HEK293 (cell line): ENCODE measurements around the gene MCM10.

Source experiments
- CTCF ChIA-PET: fragments of 350-600 bp; formaldehyde crosslinking; extraction: SDS; loops from one replicate; lab custom pipeline; 2021; ENCODE audit warnings: antibody characterized with exemption; lab: Yijun Ruan, JAX
- POLR2A ChIA-PET: fragments of 300-600 bp; formaldehyde crosslinking; extraction: SDS; loops from one replicate; lab custom pipeline; 2020; ENCODE audit warnings: antibody characterized with exemption, inconsistent platforms; lab: Yijun Ruan, JAX
- H3K27ac ChIP-seq: fragments of 200-500 bp; sonication (Bioruptor generic); 2 replicates; pipeline ENCODE4 v1.5.1; 2014; ENCODE audit warnings: low read depth, low read length, control low read depth, inconsistent platforms; ENCODE audit errors: extremely low read depth
- H3K36me3 ChIP-seq, 2 experiments: fragments of 200-500 bp in 1 of 2; sonication (Bioruptor generic) in 1 of 2; 1 replicate in 1 of 2; 2 replicates in 1 of 2; pipeline ENCODE4 v1.5.1; 2014 to 2017; ENCODE audit warnings: inconsistent platforms in 2 of 2, low read length in 2 of 2; ENCODE audit not compliant: control insufficient read depth in 2 of 2, insufficient read depth in 1 of 2
- H3K4me1 ChIP-seq: fragments of 200-500 bp; sonication (Bioruptor generic); 2 replicates; pipeline ENCODE4 v1.5.1; 2014; ENCODE audit warnings: mild to moderate bottlenecking, low read length, inconsistent platforms; ENCODE audit not compliant: control insufficient read depth, insufficient read depth
- H3K4me3 ChIP-seq: 2 replicates; pipeline ENCODE4 v1.5.1; 2011; ENCODE audit warnings: low read depth, mild to moderate bottlenecking, control low read depth, low read length, moderate library complexity
- H3K9me3 ChIP-seq: fragments of 200-500 bp; sonication (Bioruptor generic); 2 replicates; pipeline ENCODE4 v1.5.1; 2014; ENCODE audit warnings: low read depth, low read length, inconsistent platforms; ENCODE audit not compliant: control insufficient read depth, insufficient read depth
- HOXC10 ChIP-seq: sonication (generic); formaldehyde crosslinking; IDR thresholded peaks from 2 replicates; pipeline ENCODE4 v1.8.1; 2023; ENCODE audit warnings: mild to moderate bottlenecking, missing genetic modification reagents
- IKZF3 ChIP-seq: fragments of 450-650 bp; IDR thresholded peaks from 2 replicates; pipeline ENCODE4 v1.5.0; 2018; ENCODE audit warnings: missing biosample characterization, mild to moderate bottlenecking, missing genetic modification characterization, moderate library complexity
- KLF10 ChIP-seq: fragments of 450-650 bp; IDR thresholded peaks from 2 replicates; pipeline ENCODE4 v1.5.1; 2018; ENCODE audit warnings: missing biosample characterization, mild to moderate bottlenecking, missing genetic modification characterization
- KLF9 ChIP-seq: fragments of 450-650 bp; formaldehyde crosslinking; IDR thresholded peaks from 2 replicates; pipeline ENCODE4 v1.5.1; 2016; ENCODE audit warnings: missing biosample characterization, missing genetic modification characterization, low read depth
- OSR2 ChIP-seq: fragments of 450-650 bp; formaldehyde crosslinking; IDR thresholded peaks from 2 replicates; pipeline ENCODE4 v1.5.1; 2016; ENCODE audit warnings: missing biosample characterization, missing genetic modification characterization
- PRDM1 ChIP-seq: fragments of 450-650 bp; formaldehyde crosslinking; IDR thresholded peaks from 2 replicates; pipeline ENCODE4; 2016; ENCODE audit warnings: missing biosample characterization, missing genetic modification characterization
- SP3 ChIP-seq: fragments of 450-650 bp; formaldehyde crosslinking; IDR thresholded peaks from 2 replicates; pipeline ENCODE4 v1.5.1; 2016; ENCODE audit warnings: missing biosample characterization, missing genetic modification characterization
- ZNF121 ChIP-seq: fragments of 450-650 bp; formaldehyde crosslinking; IDR thresholded peaks from 2 replicates; pipeline ENCODE4 v1.5.1; 2016; ENCODE audit warnings: missing biosample characterization, missing genetic modification characterization
- ZNF146 ChIP-seq: fragments of 450-650 bp; formaldehyde crosslinking; IDR thresholded peaks from 2 replicates; pipeline ENCODE4 v1.5.1; 2016; ENCODE audit warnings: missing biosample characterization, missing genetic modification characterization
- ZNF157 ChIP-seq: fragments of 450-650 bp; formaldehyde crosslinking; IDR thresholded peaks from 2 replicates; pipeline ENCODE4 v1.5.1; 2016; ENCODE audit warnings: missing biosample characterization, missing genetic modification characterization
- ZNF175 ChIP-seq: fragments of 450-650 bp; formaldehyde crosslinking; IDR thresholded peaks from 2 replicates; pipeline ENCODE4 v1.5.1; 2016; ENCODE audit warnings: missing biosample characterization, missing genetic modification characterization
- ZNF433 ChIP-seq: fragments of 450-650 bp; formaldehyde crosslinking; IDR thresholded peaks from 2 replicates; pipeline ENCODE4 v1.5.1; 2016; ENCODE audit warnings: missing biosample characterization, missing genetic modification characterization, low read depth
- TF ChIP-seq, protein P1 (sequence below): fragments of 450-650 bp; formaldehyde crosslinking; IDR thresholded peaks from 2 replicates; pipeline ENCODE4 v1.5.1; 2017; ENCODE audit warnings: missing biosample characterization, missing genetic modification characterization
- TF ChIP-seq, protein P2 (sequence below): fragments of 450-650 bp; formaldehyde crosslinking; IDR thresholded peaks from 2 replicates; pipeline ENCODE4 v1.5.1; 2016; ENCODE audit warnings: missing biosample characterization, missing genetic modification characterization
- TF ChIP-seq, protein P3 (sequence below): fragments of 450-650 bp; formaldehyde crosslinking; IDR thresholded peaks from 2 replicates; pipeline ENCODE4 v1.5.1; 2017; ENCODE audit warnings: missing biosample characterization, mild to moderate bottlenecking, missing genetic modification characterization, moderate library complexity
- TF ChIP-seq, protein P4 (sequence below): sonication (generic); formaldehyde crosslinking; IDR thresholded peaks from 2 replicates; pipeline ENCODE4 v1.8.1; 2022; ENCODE audit warnings: mild to moderate bottlenecking, moderate library complexity, missing genetic modification reagents
- TF ChIP-seq, protein P5 (sequence below): fragments of 450-650 bp; formaldehyde crosslinking; IDR thresholded peaks from 2 replicates; pipeline ENCODE4 v1.5.1; 2016; ENCODE audit warnings: missing biosample characterization, missing genetic modification characterization, borderline replicate concordance

The MCM10 gene

DNA sequence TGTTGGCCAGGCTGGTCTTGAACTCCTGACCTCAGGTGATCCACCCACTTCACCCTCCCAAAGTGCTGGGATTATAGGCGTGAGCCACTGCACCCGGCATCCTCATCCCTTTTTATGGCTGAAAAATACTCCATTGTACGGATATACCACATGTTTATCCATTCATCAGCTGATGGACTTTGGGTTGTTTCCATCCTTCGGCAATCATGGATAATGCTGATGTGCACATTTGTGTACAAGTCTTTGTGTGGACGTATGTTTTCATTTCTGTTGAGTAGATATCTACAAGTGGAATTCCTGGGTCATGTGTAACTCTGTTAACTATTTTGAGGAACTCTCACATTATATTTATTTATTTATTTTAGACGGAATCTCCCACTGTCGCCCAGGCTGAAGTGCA lies 78.6 kb downstream of the MCM10 start (continued):
- TF ChIP-seq, protein P1, sequence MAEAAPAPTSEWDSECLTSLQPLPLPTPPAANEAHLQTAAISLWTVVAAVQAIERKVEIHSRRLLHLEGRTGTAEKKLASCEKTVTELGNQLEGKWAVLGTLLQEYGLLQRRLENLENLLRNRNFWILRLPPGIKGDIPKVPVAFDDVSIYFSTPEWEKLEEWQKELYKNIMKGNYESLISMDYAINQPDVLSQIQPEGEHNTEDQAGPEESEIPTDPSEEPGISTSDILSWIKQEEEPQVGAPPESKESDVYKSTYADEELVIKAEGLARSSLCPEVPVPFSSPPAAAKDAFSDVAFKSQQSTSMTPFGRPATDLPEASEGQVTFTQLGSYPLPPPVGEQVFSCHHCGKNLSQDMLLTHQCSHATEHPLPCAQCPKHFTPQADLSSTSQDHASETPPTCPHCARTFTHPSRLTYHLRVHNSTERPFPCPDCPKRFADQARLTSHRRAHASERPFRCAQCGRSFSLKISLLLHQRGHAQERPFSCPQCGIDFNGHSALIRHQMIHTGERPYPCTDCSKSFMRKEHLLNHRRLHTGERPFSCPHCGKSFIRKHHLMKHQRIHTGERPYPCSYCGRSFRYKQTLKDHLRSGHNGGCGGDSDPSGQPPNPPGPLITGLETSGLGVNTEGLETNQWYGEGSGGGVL (tag by site-specific recombination), result no peak
- TF ChIP-seq ZNF157 (tag by site-specific recombination) (no peak), OSR2 (tag by site-specific recombination) (no peak), HOXC10 (CRISPR knock-in tag) (no peak), SP3 (tag by site-specific recombination) (no peak), KLF10 (tag by site-specific recombination) (no peak), ZNF121 (tag by site-specific recombination) (no peak)
- TF ChIP-seq, protein P2, sequence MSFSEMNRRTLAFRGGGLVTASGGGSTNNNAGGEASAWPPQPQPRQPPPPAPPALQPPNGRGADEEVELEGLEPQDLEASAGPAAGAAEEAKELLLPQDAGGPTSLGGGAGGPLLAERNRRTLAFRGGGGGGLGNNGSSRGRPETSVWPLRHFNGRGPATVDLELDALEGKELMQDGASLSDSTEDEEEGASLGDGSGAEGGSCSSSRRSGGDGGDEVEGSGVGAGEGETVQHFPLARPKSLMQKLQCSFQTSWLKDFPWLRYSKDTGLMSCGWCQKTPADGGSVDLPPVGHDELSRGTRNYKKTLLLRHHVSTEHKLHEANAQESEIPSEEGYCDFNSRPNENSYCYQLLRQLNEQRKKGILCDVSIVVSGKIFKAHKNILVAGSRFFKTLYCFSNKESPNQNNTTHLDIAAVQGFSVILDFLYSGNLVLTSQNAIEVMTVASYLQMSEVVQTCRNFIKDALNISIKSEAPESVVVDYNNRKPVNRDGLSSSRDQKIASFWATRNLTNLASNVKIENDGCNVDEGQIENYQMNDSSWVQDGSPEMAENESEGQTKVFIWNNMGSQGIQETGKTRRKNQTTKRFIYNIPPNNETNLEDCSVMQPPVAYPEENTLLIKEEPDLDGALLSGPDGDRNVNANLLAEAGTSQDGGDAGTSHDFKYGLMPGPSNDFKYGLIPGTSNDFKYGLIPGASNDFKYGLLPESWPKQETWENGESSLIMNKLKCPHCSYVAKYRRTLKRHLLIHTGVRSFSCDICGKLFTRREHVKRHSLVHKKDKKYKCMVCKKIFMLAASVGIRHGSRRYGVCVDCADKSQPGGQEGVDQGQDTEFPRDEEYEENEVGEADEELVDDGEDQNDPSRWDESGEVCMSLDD (tag by site-specific recombination), result no peak
- TF ChIP-seq, protein P3, sequence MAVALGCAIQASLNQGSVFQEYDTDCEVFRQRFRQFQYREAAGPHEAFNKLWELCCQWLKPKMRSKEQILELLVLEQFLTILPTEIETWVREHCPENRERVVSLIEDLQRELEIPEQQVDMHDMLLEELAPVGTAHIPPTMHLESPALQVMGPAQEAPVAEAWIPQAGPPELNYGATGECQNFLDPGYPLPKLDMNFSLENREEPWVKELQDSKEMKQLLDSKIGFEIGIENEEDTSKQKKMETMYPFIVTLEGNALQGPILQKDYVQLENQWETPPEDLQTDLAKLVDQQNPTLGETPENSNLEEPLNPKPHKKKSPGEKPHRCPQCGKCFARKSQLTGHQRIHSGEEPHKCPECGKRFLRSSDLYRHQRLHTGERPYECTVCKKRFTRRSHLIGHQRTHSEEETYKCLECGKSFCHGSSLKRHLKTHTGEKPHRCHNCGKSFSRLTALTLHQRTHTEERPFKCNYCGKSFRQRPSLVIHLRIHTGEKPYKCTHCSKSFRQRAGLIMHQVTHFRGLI, result no peak

DNA sequence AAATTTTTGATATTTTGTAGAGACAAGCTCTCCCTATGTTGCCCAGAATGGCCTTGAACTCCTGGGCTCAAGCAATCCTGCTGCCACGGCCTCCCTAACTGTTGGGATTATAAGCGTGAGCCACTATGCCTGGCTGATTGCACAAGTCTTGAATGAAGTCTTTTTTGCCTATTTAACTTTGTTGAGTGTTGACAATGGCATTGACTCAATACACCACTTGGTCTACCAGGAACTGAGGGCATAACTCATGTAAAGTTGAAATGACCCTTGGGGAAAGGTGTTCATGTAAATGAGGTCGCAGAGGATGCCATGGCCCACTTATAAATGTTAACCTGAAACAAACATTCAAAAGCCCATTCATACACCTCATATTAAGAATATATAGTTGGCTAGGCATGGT lies 80.3 kb downstream of the MCM10 start:
- POLR2A ChIA-PET, result no interaction called here
- CTCF ChIA-PET, result interaction anchor here (0.6 kb wide), 1 partner anchor 13 kb away, joined by 3 read pairs; no protein-coding TSS in a partner anchor
- no peak overlapping the region for H3K4me3 ChIP-seq
- no peak overlapping the region for H3K27ac ChIP-seq
- H3K4me1 ChIP-seq, result no peaks in the 10 kb centered on the region
- TF ChIP-seq ZNF433 (tag by site-specific recombination) (no peak), KLF9 (tag by site-specific recombination) (no peak), PRDM1 (no peak), ZNF146 (no peak), ZNF175 (tag by site-specific recombination) (no peak), IKZF3 (tag by site-specific recombination) (no peak)
- TF ChIP-seq, protein P4, sequence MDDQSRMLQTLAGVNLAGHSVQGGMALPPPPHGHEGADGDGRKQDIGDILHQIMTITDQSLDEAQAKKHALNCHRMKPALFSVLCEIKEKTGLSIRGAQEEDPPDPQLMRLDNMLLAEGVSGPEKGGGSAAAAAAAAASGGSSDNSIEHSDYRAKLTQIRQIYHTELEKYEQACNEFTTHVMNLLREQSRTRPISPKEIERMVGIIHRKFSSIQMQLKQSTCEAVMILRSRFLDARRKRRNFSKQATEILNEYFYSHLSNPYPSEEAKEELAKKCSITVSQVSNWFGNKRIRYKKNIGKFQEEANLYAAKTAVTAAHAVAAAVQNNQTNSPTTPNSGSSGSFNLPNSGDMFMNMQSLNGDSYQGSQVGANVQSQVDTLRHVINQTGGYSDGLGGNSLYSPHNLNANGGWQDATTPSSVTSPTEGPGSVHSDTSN (CRISPR knock-in tag), result no peak
- TF ChIP-seq, protein P5, sequence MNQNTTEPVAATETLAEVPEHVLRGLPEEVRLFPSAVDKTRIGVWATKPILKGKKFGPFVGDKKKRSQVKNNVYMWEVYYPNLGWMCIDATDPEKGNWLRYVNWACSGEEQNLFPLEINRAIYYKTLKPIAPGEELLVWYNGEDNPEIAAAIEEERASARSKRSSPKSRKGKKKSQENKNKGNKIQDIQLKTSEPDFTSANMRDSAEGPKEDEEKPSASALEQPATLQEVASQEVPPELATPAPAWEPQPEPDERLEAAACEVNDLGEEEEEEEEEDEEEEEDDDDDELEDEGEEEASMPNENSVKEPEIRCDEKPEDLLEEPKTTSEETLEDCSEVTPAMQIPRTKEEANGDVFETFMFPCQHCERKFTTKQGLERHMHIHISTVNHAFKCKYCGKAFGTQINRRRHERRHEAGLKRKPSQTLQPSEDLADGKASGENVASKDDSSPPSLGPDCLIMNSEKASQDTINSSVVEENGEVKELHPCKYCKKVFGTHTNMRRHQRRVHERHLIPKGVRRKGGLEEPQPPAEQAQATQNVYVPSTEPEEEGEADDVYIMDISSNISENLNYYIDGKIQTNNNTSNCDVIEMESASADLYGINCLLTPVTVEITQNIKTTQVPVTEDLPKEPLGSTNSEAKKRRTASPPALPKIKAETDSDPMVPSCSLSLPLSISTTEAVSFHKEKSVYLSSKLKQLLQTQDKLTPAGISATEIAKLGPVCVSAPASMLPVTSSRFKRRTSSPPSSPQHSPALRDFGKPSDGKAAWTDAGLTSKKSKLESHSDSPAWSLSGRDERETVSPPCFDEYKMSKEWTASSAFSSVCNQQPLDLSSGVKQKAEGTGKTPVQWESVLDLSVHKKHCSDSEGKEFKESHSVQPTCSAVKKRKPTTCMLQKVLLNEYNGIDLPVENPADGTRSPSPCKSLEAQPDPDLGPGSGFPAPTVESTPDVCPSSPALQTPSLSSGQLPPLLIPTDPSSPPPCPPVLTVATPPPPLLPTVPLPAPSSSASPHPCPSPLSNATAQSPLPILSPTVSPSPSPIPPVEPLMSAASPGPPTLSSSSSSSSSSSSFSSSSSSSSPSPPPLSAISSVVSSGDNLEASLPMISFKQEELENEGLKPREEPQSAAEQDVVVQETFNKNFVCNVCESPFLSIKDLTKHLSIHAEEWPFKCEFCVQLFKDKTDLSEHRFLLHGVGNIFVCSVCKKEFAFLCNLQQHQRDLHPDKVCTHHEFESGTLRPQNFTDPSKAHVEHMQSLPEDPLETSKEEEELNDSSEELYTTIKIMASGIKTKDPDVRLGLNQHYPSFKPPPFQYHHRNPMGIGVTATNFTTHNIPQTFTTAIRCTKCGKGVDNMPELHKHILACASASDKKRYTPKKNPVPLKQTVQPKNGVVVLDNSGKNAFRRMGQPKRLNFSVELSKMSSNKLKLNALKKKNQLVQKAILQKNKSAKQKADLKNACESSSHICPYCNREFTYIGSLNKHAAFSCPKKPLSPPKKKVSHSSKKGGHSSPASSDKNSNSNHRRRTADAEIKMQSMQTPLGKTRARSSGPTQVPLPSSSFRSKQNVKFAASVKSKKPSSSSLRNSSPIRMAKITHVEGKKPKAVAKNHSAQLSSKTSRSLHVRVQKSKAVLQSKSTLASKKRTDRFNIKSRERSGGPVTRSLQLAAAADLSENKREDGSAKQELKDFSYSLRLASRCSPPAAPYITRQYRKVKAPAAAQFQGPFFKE (tag by site-specific recombination), result no peak
- TF ChIP-seq, all 188 proteins: peak for 0
- Histone ChIP-seq H3K36me3 (no peaks in the 10 kb centered on the region), H3K9me3 (no peaks in the 10 kb centered on the region)
